HG02610 (cell line): ENCODE measurements around the gene GLYATL3.

Experiments used
- ATAC-seq: cut with Tn5 transposase; IDR thresholded peaks from one replicate; pipeline ENCODE4 v1.9.1; 2021; ENCODE audit warnings: mild to moderate bottlenecking, moderate library complexity; ENCODE audit not compliant: unreplicated experiment

GLYATL3 gene

DNA sequence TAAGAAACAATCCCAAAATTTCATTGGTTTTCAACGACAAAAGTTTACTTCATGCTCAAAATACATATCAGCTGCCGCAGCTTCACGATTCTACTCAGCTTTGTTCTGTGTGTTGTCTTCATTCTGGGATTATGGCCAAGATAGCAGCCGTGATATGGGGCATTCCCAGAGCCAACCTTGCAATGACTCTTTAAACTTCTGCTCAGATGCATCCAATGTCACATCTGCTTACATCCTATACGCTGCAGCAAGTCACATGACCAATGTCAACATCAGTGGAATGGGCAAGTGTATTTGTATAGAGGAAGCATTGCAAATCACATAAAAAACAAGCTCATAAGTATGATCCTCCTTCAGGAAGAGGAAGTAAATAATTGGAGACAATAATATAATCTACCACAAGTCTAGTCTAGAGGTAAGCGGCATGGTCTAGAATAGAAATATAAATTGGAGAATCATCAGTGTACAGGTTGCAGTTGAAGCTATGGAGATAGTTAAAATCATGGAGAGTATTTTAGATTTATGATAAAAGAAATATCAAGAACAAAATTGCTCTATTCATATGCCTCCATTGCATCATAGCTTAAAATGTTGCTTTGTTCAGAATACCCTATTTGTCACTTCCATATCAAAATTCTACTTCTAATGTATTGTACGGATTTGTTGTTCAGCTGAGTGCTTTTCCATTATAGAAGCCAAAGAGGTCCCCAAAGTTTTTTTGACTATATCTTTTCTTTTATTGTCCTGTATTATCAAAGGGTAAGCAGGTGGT, 43.5 kb downstream of the GLYATL3 start:
- no peak for ATAC-seq

DNA sequence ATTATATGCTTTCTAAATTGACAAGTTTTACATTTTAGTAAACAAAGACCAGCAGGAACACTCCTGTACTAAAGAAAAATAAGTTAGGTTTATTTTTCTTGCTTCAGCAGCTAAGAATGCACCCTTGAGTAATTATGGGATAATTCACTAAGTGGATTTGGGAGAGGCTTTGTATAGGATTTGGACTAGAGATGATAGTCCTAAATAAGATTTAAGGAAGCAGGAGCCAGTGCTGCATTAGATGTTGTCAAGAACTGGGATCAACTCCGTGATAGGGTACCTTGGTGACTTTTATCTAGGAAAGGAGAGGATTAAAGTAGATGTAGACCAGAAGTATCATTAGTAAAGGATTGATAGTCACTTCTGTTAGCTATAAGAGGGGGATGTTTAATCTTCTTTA, 46.6 kb downstream of the GLYATL3 start:
- no peak for ATAC-seq

DNA sequence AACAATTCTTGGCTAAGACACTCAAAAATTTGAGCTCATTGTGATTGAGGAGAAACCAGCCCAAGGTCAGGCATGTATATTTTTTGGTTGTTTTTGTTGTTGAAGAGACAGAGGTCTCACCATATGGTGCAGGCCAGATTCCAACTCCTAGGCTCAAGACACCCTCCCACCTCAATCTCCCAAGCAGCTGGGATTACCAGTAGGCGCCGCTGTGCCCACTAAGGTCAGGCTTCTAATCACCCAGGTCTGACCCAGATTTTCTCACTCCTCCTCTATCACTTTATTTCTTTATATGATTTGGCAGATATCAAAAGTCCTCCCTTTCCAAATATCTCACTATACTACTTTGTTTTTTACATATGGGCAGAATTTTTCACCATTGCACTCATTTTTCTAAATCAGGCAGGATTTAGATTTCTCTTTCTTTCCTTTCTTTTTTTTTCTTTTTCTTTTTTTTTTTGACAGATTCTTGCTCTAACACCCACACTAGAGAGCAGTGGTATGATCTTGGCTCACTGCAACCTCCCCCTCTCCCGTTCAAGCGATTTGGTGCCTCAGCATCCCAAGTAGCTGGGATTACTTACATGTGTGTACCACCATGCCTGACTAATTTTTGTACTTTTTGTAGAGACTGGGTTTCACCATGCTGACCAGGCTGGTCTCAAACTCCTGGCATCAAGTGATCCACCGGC, 49.0 kb downstream of the GLYATL3 start:
- no peak for ATAC-seq

DNA sequence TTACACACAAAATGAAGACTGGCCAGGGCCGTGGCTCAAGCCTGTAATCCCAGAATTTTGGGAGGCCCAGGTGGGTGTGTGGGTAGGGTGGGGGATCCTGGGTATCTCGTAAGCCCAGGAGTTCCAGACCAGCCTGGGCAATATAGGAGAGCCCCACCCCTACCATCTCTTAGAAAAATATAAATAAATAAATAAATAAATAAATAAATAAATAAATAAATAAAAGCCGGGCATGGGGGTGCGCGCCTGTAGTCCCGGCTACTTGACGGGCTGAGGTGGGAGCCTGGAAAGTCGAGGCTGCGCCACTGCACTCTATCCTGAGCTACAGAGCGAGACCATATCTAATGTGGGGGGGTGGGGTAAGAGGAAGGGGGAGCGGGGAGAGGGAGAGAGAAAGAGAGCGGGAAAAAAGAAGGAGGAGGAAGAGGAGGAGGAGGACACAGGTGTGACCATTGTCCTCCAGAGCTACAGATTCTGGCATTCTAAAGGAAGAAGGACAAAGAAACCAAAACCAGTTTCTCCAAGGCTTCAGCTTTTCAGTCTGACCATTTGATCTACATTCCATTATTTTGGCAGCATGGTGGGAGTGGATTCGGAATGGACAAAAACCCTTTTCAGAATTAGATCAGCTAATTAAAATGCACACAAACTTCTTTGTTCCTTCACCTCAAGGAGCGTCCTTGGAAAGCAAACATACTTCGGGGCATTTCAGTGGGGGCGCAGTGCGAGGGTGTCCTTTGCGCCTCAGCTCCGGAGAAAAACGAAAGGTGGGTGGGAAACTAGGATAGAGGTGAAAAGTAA, 50.2 kb downstream of the GLYATL3 start:
- ATAC-seq: no peak

DNA sequence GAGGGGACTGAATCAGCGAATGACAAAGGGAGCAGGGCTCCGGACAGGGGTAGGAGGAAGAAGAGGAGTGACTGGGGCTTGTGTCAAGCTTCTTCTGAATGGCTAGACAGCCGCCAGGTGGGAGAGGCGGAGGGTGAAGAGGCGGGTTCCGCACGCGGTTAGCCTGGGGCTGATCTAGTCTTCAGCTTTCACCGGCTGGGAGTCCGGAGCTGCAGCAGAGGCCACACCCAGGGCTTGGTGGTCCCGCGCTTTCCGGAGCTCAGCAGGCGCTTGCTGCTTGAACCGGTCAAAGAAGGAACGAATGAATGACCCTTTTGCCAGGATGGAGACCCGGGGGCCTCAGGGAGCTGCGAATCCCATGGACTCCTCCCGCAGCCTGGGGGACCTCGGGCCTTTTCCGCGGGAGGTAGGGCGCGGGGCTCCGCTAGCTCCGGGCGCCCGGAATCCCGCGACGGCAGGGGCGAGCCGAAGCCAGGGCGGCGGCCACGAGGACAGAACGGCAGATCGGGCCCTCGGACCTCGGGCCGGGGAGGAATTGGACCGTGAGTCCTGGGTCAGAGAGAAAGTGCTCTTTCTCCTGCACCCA, 50.9 kb downstream of the GLYATL3 start, which contains the start of gene C6orf141:
Gene C6orf141, plus strand, starts transcription at position 177 of the 586 bp plus-strand sequence. Its CDS starts 125 bp downstream, at position 302.
- peak; percentile 78 for ATAC-seq

DNA sequence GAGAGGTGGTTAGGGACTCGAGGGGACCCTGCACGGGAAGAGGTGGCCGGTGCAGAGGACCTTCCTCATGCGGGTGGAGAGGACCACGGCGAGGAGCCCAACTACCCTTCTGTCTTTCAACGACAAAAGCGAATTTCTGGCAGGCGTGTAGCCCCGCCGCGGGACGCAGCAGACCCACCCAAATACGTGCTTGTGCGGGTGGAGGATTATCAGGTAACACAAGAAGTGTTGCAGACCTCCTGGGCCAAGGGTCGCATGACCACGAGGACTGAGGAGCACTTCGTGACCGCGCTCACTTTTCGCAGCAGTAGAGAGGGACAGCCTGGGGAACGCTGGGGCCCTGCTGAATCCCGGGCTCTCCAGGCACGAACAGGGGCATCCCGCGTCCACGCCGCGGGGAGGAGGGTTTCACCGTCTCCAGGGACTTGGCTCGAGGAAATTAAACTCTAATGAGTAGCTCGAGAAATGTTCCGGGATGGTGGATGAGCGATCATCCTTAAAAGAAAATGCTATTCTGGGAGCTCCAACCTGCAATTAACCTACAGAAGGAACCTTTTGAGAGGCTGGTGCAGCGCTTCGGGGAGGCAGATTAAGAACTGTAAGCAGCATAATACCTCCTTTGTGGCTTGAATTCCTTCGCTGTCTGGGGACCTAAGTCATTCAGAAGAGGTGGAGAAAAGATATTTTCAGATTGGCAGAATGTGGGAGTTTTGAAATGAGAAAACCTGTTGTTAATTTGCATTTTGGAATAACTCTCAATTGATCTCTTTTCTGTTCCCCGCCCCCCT, 51.5 kb downstream of the GLYATL3 start:
- ATAC-seq: peak; percentile 37

DNA sequence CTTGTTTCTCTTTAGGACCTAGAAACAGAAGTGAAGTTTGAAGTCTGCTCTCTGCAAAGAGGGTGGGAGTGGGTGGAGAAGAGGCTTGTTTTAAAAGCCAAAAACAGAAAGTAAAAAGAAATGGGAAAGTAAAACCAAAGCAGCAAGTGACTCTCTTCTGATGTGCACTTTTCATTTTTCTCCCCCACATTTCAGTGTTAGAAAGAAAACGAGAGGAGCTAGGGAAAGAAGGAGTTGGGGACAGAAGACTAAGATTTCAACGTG, 52.1 kb downstream of the GLYATL3 start:
- peak; percentile 62 for ATAC-seq

DNA sequence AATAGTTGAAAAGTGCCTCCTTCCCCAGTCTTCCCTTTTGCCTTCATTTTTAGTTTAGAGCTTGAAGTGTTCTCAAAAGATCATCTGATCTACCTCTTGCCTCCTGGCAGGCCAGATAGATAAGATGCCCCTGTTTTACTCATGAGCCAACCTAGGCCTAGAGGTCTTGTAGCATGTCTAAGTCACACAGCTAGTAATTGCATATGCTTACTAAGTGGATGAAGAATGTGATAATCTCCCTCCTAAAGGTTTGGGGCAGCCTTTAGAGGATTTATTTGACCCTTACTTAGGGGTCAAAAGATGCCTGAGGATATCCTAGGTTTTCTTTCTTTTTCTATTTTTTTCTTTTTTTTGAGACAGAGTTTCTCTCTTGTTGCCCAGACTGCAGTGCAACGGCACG, 52.9 kb downstream of the GLYATL3 start:
- no peak for ATAC-seq

DNA sequence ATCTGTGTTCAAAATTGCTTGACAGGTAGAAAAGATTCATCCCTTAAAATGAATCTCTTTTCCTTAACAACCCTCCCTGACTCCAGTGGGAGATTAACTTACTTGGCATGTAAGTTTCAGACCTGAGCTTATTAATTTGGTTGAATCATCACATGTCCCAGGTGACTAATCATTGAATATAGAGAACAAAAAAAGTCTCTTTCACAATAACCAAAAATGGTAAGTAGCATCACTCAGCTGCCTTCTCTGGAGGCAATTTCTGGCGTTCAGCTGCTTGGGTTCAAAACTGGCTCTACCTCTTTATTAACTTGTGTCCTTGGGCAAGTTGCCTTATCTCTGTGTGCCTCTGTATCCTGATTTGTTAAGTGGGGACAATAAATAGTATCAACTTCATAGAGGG, 53.7 kb downstream of the GLYATL3 start:
- ATAC-seq: no peak

DNA sequence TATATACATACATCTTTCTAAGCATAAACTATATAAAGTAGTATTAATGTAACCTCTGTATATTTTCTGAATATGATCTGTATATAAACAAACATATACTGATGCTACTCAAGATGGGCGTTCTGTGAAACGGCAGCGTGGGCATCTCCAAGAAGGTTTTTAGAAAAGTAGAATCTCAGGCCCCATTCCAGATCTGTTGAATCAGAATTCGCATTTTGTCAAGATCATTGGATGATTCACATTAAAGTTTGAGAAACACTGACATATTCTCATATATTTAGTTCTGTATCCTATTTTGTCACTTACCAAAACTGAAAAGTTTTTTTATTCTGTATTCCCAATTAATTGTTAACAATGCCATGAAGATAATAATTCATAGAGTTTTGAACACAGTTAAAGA, 56.2 kb downstream of the GLYATL3 start:
- ATAC-seq: no peak

DNA sequence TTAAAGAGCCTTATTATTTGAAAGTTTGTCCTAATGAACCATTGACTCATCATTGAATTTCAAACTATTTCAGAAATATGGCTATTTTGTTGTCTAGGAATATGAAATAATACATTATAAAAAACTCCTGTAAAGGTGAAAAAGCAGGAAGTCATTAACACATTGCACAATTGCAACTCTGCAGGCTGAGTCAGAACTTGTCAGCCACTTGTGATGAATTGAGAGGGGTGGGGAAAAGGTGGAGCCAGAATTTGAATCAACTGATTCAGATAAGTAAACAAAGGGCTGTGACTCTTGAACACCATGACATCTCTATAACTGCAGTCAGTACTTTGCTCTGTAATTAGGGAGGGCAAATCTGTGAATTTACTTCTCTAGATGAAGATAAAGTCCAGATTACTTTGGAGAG, 56.7 kb downstream of the GLYATL3 start:
- ATAC-seq: peak; percentile 31

DNA sequence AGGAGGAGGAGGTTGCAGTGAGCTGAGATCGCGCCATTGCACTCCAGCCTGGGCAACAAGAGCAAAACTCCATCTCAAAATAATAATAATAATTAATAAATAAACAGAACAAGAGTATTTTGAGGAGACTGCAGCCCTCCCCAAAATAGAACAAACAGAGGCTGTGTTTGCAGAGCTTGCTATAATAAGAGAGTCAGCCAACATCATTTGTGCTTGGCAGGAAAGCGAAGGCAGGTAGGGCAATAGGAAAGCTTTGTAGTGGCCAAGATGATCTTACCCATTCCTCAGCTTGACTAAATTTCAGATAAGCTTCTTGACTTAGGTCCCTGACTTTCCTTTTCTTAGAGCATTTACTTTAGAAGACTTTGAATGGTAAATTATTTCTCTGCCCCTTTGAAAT, 57.5 kb downstream of the GLYATL3 start:
- no peak for ATAC-seq

DNA sequence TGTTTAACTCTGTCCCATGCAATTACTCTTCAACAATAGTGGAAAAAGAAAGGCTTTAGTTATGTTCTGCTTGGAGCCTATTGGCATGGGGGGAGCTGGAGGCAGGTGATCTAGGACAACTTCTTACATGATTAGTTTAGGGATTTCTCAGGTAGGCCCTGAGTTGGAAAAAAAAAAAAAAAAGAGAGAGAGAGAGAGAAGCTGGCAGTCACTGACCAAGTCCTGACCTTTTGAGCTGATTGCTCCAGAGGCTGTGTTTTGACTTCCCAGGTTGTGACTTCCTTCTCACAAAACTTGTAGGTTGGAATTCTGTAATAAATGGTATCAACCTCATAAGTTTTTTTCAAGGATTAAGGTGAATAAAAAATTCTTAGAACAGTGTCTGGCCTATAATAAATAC, 58.5 kb downstream of the GLYATL3 start:
- no peak for ATAC-seq

DNA sequence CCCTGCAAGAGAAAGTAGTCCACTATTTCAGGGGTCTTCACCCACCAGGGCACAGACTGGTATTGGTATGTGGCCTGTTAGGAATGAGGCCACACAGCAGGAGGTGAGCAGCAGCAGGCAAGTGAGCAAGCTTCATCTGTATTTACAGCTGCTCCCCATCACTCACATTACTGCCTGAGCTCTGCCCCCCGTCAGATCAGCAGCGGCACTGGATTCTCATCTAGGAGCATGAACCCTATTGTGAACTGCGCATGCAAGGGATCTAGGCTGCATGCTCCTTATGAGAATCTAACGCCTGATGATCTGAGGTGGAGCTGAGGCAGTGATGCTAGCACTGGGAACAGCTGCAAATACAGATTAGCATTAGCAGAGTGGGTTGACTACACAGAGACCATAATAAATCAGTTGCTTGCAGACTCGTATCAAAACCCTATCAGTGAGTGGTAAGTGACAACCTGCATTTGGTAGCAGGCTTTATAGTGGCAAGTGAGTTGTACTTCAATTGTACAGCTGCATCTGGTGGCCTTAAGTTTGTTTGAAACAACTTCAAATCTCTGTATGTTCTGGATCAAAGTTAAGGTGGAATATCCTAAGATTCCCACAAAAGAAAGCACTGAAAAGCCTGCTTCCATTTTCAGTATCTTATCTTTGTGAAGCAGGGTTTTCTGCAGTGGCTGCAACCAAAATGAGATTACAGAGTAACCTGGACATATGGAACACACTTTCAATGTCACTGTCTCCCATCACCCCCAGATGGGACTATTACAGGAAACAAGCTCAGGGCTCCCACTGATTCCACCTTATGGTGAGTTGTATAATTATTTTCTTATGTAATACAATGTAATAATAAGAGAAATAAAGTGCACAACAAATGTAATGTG, 63.5 kb downstream of the GLYATL3 start:
- ATAC-seq: no peak

DNA sequence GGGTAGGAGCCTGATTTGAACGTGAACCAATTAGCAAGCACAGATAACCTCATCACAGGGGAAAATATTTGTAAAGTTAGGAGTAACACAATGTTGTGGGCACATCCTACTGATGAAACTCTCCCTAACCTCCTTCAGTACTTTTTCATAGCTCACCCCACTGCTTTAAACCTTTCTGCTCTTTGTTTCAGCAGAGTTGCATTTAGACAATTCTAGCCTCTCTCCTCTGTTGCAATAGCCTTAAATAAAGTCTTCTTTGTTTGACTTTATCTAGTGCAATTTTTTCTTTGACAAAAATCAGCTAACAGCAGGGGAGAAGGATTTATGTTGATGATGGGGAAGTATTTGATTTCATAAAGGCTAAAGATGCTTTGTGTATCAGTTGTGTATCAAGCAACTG, 64.8 kb downstream of the GLYATL3 start:
- no peak for ATAC-seq

DNA sequence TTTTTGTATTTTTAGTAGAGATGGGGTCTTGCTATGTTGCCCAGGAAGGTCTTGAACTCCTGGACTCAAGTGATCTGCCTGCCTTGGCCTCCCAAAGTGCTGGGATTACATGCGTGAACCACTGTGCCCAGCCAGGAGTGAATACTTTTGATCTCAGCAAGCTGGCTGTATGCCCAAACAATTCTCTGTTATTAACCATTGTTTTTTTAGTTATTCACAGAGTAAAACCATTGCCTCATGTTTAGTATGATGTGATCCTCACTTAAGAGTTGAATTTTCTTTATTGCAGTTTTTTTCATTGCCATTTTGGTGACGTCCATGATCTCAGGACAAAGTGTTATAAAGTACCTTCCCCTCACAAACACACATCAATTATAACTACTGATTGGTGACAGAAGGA, 65.5 kb downstream of the GLYATL3 start:
- no peak for ATAC-seq

DNA sequence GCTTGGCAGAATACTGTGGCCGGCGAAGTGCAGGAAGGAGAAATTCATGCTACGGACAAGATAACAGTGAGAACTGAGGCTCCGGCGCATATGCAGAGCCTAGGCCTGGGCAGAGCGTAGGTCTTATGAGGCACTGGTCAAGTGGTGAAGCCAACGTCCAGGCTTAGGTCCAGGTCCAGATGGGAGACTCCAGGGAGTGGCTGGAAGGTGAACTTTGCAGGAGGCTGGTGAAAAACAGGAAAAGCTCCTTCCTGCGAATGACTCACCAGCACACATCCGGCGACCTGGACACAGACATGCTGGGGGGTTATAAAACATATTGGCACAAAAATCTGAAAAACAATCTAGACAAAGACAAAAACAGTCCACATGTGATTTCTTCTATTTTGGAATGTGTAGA, 66.1 kb downstream of the GLYATL3 start:
- no peak for ATAC-seq

DNA sequence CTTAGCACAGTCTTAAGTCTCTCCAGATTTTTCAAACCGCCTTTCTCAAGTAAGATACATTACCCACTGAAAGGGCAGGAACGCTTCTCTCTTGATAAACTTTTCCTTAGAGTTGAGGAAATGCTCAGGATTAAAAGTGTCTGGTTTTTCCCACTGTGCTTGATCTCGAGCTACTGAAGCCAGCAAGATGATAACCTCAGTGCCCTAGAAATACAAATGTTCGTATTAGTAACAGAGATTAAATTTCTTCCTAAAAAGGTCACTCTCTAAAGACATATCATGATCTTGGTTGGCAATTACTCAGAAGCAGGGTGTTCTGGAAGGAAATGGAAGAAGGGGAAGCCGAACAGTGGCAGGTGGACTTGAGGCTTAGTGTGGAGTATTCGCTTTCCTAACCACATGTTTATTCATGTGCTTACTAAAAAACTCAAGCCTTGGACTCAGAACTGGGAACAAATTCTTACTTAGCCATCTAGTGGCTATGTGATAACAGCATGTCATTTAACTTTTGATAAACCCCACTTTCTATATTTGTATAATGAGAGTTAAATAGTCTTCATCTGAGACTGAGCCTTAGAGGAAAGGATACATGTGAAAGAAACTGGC, 70.9 kb downstream of the GLYATL3 start:
- ATAC-seq: no peak

DNA sequence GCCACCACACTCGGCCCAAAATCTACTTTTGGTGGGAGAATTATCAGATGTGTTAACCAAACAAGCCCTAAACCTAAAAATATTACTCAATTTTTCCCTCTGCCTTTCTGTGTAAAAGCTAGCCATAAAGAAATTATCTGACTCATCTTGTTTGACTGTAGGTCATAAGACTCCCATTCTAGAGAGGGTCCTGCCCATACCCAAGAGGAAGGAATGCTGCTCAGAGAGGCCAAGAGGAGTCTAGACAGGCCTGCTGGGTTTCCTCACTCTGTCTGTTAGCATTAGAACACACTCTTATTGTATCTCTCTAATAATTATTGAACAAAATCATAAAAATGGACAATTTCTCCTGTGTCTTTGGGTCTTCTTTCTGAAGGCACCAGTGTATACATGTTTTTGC, 76.9 kb downstream of the GLYATL3 start:
- no peak for ATAC-seq
